Naive B cell (primary cell): ENCODE results near the gene CSF1R. TPM values are rescaled to one million over a fixed set of nuclear protein-coding genes. Genes with fewer than 3 reads are reported as not detected.

Experiments used
- ATAC-seq, 2 donors: fragments of 150-1000 bp; cut with Tn5 transposase; 2 replicates each; pipeline ENCODE4 v1.10.0; 2021; ENCODE audit warnings: low read depth in 2 of 2, mild to moderate bottlenecking in 2 of 2, moderate library complexity in 2 of 2
- DNase-seq: peaks from one replicate; pipeline ENCODE4 v3.0.0; 2022
- H3K27ac Mint-ChIP-seq, 6 donors: one replicate each; pipeline ENCODE4 v1.8.0; 2020 to 2022; ENCODE audit warnings: mild to moderate bottlenecking in 6 of 6, mixed read lengths in 6 of 6, moderate library complexity in 5 of 6, inconsistent platforms in 2 of 6
- H3K27me3 Mint-ChIP-seq, 3 donors: one replicate each; pipeline ENCODE4 v1.8.0; 2021 to 2022; ENCODE audit warnings: mixed read lengths in 3 of 3, mild to moderate bottlenecking in 1 of 3
- H3K36me3 Mint-ChIP-seq, 2 donors: one replicate each; pipeline ENCODE4 v1.8.0; 2020 to 2022; ENCODE audit warnings: mixed read lengths in 2 of 2, inconsistent platforms in 1 of 2, mild to moderate bottlenecking in 1 of 2
- H3K4me1 Mint-ChIP-seq, 3 donors: one replicate each; pipeline ENCODE4 v1.8.0; 2020 to 2022; ENCODE audit warnings: mixed read lengths in 3 of 3, inconsistent platforms in 1 of 3, mild to moderate bottlenecking in 1 of 3, moderate library complexity in 1 of 3
- H3K4me3 Mint-ChIP-seq, 8 donors: one replicate each; pipeline ENCODE4 v1.8.0; 2020 to 2022; ENCODE audit warnings: mild to moderate bottlenecking in 8 of 8, mixed read lengths in 8 of 8, moderate library complexity in 8 of 8, inconsistent platforms in 2 of 8
- H3K9me3 Mint-ChIP-seq, 7 donors: one replicate each; pipeline ENCODE4 v1.8.0; 2020 to 2022; ENCODE audit warnings: mixed read lengths in 7 of 7, mild to moderate bottlenecking in 5 of 7, inconsistent platforms in 2 of 7, moderate library complexity in 1 of 7
- polyA plus RNA-seq, 6 donors: library from polyadenylated mRNA; unstranded; fragments of 300-500 nt; fragmentation: Illumina TruSeq; gene quantifications; one replicate each; pipeline ENCODE4 v1.2.3, GENCODE V29; 2021; ENCODE audit warnings: low read depth in 6 of 6

Gene CSF1R
- 1 to 10 TPM in 2 of 6 donors, under 1 TPM in 4; 0.20 to 1.5 (median 0.96) TPM for polyA plus RNA-seq

DNA sequence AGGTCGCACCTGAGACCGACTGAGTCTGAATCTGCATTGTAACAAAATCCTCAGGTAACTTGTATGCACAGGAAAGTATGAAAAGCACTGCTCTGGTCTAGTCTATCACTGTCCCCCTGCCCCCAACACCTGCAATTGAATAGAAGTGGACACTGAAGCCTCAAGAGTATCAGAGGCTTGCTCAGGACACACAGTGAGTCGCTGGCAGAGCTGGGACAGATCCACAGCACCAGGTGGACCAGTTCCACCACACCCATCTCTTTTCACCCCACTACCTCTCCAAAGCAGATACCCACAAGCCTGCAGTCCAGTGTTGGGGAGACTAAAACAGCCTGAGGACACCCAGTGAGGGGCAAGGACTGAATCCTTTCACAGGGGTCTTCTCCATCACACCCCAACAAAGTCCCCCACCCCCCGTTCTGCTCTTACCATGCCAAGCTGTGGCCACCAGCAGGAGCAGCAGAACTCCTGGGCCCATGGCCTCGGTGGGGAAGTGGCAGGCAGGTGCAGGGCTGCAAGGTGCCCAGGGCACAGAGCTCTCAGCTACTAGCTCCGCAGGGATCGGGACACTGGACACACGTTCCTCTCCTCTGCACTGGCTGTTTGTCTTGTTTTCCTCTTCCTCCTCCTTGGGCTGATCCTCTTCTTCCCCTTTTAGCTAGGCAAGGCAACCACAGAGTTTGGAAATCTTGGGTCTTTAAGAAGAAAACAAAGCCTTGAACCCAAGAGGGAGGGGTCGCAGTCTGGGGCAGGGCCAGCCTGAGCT lies at the start of gene CSF1R:
Gene CSF1R, minus strand, starts transcription at position 605 of the 766 bp plus-strand sequence. Its CDS starts 127 bp downstream, at position 478.
- DNase-seq (no peak), ATAC-seq (no peak)
- H3K27me3 Mint-ChIP-seq: peaks cover 0 to 17% (median 0%) of the 10 kb centered on the region in 3 donors
- peak within 1 kb of the TSS in 2 of 6 donors; percentile 1 to 67 for H3K27ac Mint-ChIP-seq
- peaks cover 30 to 39% (median 38%) of the 10 kb centered on the region in 3 donors for H3K4me1 Mint-ChIP-seq
- no peaks in the 10 kb centered on the region for H3K9me3 Mint-ChIP-seq
- no peak within 1 kb of the TSS for H3K4me3 Mint-ChIP-seq
- H3K36me3 Mint-ChIP-seq: no peaks in the 10 kb centered on the region

DNA sequence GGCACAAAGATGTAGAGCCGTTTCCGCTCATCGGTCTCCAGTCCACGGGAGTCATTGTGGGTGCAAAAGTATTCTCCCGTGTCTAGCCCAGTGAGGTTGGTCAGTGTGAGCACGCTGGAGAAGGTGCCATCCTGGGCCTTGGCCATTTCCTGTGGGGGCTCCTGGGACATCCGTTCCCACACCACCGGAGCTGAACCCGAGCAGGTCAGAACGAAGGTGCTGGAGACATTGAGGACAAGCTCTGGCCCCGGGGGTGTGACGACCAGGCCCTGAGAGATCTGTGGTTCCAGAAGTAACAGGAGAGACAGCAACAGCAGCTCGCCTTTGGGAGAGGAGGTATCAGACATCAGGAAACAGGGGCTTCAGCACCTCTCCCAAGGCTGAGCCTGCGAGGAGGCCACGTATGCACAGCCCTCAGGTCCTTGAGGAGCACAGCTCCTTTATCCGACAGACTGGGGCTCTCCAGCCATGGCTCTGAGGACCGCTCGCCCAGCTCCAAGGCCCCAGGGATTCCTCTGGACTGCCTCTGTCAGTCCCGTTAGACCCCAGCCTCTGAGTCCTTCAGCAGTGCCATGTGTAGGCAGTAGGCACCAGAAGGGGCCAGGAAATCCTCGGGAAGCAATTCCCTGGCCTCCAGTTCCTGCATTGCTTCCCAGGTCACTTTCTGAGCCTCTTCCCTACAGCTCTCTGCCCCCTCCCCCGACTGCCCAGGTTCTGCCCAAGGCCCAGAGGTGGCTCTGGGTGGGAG lies 49.4 kb upstream of the CSF1R start:
- Mint-ChIP-seq H3K27me3 (no peaks in the 10 kb centered on the region), H3K4me3 (no peak overlapping the region), H3K4me1 (no peaks in the 10 kb centered on the region), H3K27ac (no peak overlapping the region), H3K9me3 (no peaks in the 10 kb centered on the region), H3K36me3 (no peaks in the 10 kb centered on the region)
- ATAC-seq: no peak
- DNase-seq: no peak

DNA sequence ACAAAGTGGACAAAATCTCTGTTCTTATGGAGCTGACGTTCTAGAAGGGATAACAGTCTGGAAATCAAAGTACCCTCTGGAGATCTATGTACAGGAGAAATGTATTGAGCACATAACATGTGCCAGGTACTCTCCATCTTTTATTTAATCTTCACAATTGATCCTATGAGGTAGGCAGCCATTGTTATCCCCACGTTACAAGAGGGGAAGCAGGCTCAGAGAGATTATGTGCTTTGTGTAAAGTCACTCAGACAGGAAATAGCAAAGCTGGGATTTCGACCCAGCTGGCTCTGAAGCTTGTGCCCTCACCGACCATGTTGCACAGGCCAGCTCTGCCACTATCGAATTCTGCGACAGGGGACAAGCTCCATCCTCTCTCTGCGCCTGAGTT lies 47.8 kb upstream of the CSF1R start:
- Mint-ChIP-seq H3K9me3 (no peaks in the 10 kb centered on the region), H3K4me1 (peaks cover 0 to 5% (median 4%) of the 10 kb centered on the region in 3 donors)

DNA sequence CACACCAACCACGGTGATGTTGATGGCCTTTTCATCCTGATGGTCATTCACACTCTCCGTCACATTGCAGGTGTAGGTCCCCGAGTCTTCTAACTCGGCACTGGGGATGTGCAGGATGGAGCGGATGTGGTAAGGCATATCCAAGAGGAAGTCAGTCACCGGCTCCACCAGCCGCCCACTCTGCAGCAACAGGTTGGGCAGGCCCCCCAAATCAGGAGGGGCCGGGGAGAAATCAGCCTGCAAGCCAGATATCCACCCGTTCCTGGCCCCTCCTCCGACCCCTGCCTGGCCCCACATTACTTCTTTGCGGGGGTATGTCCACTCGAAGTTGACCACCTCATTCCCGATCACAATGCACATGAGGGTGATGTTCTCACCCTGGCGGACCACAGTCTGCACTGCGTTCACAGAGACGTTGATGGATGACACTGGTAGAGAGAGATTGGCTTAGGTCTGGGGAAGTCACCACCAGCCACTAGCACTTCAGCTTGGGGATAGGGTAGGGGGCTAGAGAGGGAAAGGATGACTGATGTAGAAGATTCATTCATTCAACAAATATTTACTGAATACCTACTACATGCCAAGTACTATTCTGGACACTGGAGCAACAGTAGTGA lies 47.3 kb upstream of the CSF1R start:
- no peaks in the 10 kb centered on the region for H3K9me3 Mint-ChIP-seq
- ATAC-seq: no peak
- DNase-seq: no peak
- H3K27me3 Mint-ChIP-seq: no peaks in the 10 kb centered on the region
- peaks cover 0 to 5% (median 4%) of the 10 kb centered on the region in 3 donors for H3K4me1 Mint-ChIP-seq
- H3K36me3 Mint-ChIP-seq: no peaks in the 10 kb centered on the region
- H3K4me3 Mint-ChIP-seq: no peak overlapping the region
- no peak overlapping the region for H3K27ac Mint-ChIP-seq

More for the DNA sequence above, 47.8 kb upstream of the CSF1R start:
- no peak overlapping the region for H3K4me3 Mint-ChIP-seq
- ATAC-seq (no peak), DNase-seq (no peak)
- no peak overlapping the region for H3K27ac Mint-ChIP-seq
- no peaks in the 10 kb centered on the region for H3K36me3 Mint-ChIP-seq
- no peaks in the 10 kb centered on the region for H3K27me3 Mint-ChIP-seq

DNA sequence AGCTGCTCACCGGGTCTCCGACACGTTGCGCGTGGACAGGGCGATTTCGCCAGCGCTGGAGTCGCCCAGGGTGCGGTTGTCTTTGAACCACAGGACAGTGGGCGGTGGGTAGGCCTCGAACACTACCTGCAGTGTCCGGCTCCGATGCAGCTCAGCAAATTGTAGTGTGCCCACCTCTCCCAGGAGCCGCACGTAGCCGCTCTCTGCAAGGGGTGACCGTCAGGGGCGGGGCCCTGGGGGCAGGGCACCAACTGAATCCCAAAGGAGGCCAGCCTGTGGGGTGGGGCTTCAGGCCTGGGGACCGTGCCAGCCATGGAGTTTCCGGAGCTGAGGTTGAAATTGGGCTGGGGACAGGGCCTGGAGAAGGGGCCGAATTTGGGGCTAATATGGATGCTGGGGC lies 46.4 kb upstream of the CSF1R start:
- Mint-ChIP-seq H3K4me1 (peaks cover 0 to 5% (median 4%) of the 10 kb centered on the region in 3 donors), H3K4me3 (no peak overlapping the region), H3K27me3 (no peaks in the 10 kb centered on the region), H3K36me3 (no peaks in the 10 kb centered on the region), H3K9me3 (no peaks in the 10 kb centered on the region), H3K27ac (no peak overlapping the region)
- DNase-seq (no peak), ATAC-seq (no peak)

DNA sequence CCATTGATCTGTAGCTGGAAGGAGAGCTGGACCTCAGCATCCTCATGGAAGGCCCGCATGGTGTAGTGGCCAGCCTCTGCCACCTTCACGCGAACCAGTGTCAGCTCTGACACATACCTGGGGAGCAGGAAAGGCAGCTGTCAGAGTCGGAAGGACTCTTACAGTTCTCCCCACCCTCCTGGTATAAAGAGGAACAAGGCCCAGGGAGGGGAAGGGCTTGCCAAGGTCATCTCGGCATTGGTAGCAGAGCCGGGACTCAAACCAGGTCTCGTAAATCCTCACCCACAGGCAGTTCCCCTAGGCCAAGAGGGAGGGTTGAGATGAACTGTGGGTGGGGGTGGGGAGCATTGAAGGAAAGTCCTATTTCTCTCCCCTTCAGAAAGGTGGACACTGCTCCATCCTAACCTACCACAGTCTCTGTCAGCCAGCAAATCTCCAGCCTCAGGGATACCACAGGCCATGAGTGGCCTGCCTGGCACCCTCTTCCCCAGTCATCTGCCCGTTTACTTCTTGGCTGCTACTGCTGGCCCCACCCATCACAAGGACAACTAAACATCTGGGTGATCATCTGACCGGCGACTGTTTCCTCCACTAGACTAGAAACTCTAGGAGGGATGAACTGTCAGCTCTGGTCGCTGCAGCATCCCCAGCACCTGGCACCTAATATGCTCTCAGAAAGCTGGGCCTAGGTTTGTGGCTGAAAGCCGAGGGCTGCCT lies 45.8 kb upstream of the CSF1R start:
- no peak overlapping the region for H3K4me3 Mint-ChIP-seq
- H3K27ac Mint-ChIP-seq: no peak overlapping the region
- no peak for DNase-seq
- no peaks in the 10 kb centered on the region for H3K27me3 Mint-ChIP-seq
- H3K9me3 Mint-ChIP-seq: no peaks in the 10 kb centered on the region
- H3K4me1 Mint-ChIP-seq: peaks cover 0 to 5% (median 4%) of the 10 kb centered on the region in 3 donors
- ATAC-seq: no peak
- H3K36me3 Mint-ChIP-seq: no peaks in the 10 kb centered on the region

DNA sequence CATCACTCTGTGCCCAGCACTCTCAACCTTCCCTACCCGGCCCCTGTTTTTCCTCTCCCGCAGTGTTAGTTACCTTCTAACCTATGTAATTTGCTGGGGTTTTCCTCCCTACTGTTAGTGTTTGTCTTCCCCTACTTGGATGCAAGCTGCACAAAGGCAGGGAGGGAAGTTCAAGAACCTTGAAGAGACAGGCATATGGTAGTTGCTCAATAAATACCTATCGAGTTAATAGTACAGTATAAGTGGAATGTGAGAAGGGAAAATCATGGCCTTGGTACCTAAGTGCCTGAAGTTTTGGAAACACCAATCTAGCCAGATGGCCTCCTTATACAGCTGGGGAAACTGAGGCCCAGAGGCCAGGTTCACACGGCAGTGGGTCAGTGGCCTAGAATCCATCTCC lies 45.1 kb upstream of the CSF1R start:
- Mint-ChIP-seq H3K4me1 (peaks cover 0 to 5% (median 4%) of the 10 kb centered on the region in 3 donors), H3K4me3 (no peak overlapping the region), H3K27me3 (no peaks in the 10 kb centered on the region), H3K9me3 (no peaks in the 10 kb centered on the region), H3K27ac (no peak overlapping the region), H3K36me3 (no peaks in the 10 kb centered on the region)
- DNase-seq (no peak), ATAC-seq (no peak)

DNA sequence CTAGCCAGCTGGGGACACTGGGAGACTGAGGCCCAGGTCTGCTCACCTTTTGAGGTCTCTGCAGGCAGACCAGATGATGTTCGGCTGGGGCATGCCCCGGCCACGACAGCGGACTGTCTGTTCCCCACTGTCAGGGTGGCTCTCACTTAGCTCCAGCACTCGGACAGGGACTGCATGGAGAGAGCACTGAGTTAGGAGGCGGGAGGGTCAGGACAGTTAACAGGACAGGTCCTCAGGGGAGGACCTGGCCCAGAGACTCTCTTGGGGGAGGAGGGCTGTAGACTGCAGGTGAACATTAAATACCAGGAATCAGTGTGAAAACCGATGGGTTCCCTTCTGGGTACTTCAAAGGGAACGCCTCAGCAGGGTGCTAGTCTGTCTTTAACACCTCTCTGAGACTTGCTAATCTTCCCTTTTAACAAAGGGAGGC lies 44.2 kb upstream of the CSF1R start:
- H3K27me3 Mint-ChIP-seq: no peaks in the 10 kb centered on the region
- no peak overlapping the region for H3K4me3 Mint-ChIP-seq
- H3K36me3 Mint-ChIP-seq: no peaks in the 10 kb centered on the region
- peaks cover 0 to 5% (median 4%) of the 10 kb centered on the region in 3 donors for H3K4me1 Mint-ChIP-seq
- no peak for DNase-seq
- H3K9me3 Mint-ChIP-seq: no peaks in the 10 kb centered on the region
- no peak overlapping the region for H3K27ac Mint-ChIP-seq
- ATAC-seq: no peak

DNA sequence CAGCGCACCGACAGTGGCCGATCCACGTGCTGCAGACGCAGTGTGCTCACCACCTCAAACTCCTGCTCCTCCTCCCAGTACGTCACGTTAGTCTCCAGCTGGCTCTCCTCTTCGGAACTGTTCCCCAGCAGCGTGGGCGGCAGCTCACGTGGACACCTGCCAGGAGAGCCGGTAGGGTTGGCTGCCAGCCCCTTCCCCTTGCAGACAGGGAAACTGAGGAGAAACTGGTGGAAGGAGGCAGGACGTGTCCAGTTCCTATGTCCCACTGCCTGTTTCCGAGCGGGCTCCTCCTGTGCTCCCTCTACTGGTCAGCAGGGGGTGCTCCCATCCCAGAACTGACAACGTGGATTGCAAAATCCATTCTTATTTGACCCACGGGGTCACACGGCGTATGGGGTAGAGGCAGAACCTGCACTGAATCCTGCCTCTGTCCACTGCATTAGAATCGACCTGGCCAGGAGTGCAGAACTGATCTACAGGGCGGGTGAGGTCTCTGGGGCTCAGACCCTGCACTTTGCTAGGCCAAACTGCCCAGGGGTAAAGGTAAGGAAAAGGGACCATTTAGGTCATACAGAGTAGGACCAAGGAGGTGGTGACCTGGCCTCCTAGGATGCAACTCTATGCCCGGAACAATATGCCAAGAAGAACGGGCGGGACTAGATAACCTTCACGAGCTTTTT lies 43.6 kb upstream of the CSF1R start:
- H3K27ac Mint-ChIP-seq: no peak overlapping the region

DNA sequence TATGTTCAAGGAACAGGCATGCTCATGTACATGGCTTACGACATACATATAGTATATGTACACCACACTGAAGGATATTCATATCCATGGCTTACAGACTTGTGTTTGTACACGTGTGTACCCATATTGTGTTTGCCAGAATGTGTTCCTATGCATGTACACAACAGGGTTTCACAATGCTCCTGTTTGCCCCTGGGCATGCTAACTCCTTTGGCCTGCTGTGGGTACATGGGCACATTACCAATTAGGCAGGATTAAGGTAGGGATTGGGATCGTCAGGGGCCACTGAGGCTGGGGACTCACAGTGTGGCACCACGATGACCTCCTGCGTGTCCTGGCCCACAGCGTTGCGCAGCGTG lies 43.1 kb upstream of the CSF1R start:
- H3K4me3 Mint-ChIP-seq: no peak overlapping the region
- no peaks in the 10 kb centered on the region for H3K27me3 Mint-ChIP-seq
- ATAC-seq (no peak), DNase-seq (no peak)
- no peaks in the 10 kb centered on the region for H3K9me3 Mint-ChIP-seq
- H3K4me1 Mint-ChIP-seq: peaks cover 0 to 5% (median 4%) of the 10 kb centered on the region in 3 donors
- no peak overlapping the region for H3K27ac Mint-ChIP-seq
- H3K36me3 Mint-ChIP-seq: no peaks in the 10 kb centered on the region

More for the DNA sequence above, 43.6 kb upstream of the CSF1R start:
- Mint-ChIP-seq H3K27me3 (no peaks in the 10 kb centered on the region), H3K4me3 (no peak overlapping the region), H3K9me3 (no peaks in the 10 kb centered on the region), H3K36me3 (no peaks in the 10 kb centered on the region), H3K4me1 (peaks cover 0 to 5% (median 4%) of the 10 kb centered on the region in 3 donors)
- ATAC-seq (peak; percentile 28 to 36), DNase-seq (peak; percentile 17)

DNA sequence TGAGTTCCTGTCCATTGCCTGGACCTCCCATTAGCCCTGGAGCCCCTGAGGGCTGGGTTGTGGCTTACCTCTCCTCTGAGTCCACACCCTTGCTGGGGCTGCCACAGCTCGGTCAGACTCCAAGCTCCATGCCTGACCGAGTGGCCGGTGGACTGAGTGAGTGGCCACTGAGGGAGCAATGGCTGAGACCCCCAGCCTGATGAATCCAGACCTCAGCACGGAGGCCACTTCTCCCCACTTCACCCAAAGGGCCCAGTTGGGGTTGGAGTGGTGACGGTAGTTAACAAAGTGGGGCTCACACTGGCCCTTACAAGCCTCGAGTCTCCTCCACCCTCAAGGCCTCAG lies 40.5 kb upstream of the CSF1R start:
- DNase-seq (no peak), ATAC-seq (no peak)
- Mint-ChIP-seq H3K36me3 (no peaks in the 10 kb centered on the region), H3K4me1 (peaks cover 0 to 5% (median 4%) of the 10 kb centered on the region in 3 donors), H3K27me3 (no peaks in the 10 kb centered on the region), H3K9me3 (no peaks in the 10 kb centered on the region), H3K27ac (peak overlapping the region in 1 of 6 donors; percentile 49), H3K4me3 (no peak overlapping the region)

DNA sequence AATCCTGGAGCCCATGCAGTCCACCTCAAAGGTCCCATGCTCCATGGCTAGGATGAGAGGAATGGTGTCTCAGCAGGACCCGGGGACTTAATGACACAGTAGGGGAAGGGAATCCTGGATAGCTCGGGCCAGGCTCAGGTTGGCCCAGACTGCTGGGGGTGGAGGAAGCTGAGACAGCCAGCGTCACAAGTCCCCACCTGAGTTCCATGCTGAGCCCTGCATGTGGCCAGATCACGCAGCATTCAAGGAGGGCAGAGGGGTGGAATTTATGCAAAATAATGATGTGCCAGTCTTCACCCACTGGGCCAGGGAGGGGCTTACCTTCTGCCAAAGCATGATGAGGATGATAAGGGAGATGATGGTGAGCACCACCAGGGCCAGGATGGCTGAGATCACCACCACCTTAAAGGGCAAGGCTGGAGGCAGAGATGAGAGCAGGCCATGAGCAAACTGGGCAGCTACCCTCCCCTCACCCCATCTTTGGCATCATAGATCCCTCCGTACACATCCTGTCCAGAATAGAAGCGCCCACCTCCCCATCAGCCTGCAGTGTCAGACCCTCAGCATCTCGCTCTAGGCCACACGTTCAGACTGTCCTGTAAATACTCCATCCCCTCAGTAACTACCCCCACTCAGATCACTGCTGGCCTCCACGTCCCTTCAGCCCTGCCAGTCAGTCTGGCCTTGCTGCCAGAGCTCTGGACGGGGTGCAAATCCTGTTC lies 40.0 kb upstream of the CSF1R start:
- peaks cover 0 to 5% (median 4%) of the 10 kb centered on the region in 3 donors for H3K4me1 Mint-ChIP-seq
- ATAC-seq (no peak), DNase-seq (no peak)
- no peaks in the 10 kb centered on the region for H3K36me3 Mint-ChIP-seq
- no peaks in the 10 kb centered on the region for H3K27me3 Mint-ChIP-seq
- no peak overlapping the region for H3K4me3 Mint-ChIP-seq
- H3K27ac Mint-ChIP-seq: no peak overlapping the region
- no peaks in the 10 kb centered on the region for H3K9me3 Mint-ChIP-seq
